ENCODE results near the gene MRM2. TPM values are rescaled to one million over a fixed set of nuclear protein-coding genes. Genes with fewer than 3 reads are reported as not detected.

MRM2 gene
- total and polyA plus RNA-seq, 2 donors from 2014 or later: 25.6 TPM

DNA sequence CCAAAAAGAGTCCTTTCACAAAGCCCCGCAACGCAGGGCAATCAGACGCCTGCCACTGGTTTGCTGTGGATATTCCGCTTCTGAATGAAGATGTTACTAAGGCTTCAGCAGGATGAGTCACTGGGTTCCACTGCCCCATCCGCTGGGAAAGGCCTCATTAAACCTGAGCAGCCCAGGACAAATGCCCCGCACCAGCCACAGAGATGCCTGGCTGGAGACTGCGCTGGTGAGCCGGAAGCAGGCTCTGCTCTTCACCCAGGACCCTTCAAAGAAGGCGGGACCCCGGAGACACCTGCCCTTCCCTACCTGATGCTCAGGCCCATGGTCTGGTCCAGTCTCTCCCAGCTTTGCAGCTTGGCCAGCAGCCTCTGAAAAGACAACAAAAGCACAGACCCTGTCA, 29.1 kb downstream of the MRM2 start:
- TF ChIP-seq, protein P1, sequence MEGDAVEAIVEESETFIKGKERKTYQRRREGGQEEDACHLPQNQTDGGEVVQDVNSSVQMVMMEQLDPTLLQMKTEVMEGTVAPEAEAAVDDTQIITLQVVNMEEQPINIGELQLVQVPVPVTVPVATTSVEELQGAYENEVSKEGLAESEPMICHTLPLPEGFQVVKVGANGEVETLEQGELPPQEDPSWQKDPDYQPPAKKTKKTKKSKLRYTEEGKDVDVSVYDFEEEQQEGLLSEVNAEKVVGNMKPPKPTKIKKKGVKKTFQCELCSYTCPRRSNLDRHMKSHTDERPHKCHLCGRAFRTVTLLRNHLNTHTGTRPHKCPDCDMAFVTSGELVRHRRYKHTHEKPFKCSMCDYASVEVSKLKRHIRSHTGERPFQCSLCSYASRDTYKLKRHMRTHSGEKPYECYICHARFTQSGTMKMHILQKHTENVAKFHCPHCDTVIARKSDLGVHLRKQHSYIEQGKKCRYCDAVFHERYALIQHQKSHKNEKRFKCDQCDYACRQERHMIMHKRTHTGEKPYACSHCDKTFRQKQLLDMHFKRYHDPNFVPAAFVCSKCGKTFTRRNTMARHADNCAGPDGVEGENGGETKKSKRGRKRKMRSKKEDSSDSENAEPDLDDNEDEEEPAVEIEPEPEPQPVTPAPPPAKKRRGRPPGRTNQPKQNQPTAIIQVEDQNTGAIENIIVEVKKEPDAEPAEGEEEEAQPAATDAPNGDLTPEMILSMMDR (IDR thresholded peaks at IDR 0.05; ENCODE audit: borderline replicate concordance, extremely low read depth, insufficient read depth): no peak
- H3K4me1 ChIP-seq (ENCODE audit: control insufficient read depth in 2 of 3, insufficient read depth in 2 of 3, low read depth in 1 of 3, low read length in 3 of 3): no peaks in the 10 kb centered on the region
- H3K27ac ChIP-seq (ENCODE audit: low read depth in 2 of 2, low read length in 2 of 2): no peak overlapping the region
- no peak overlapping the region for H3K9ac ChIP-seq (ENCODE audit: low read length in 3 of 3)
- H3K9me3 ChIP-seq (ENCODE audit: control insufficient read depth in 2 of 3, insufficient read depth in 1 of 3, low read length in 3 of 3): no peaks in the 10 kb centered on the region
- intact Hi-C loops (cut with DNase I): no loop called here
- DNase-seq: peak in 1 of 5 donors; percentile 43
- H3K27me3 ChIP-seq (ENCODE audit: control insufficient read depth, insufficient read depth, low read length): no peaks in the 10 kb centered on the region
- peaks cover 4 to 25% (median 15%) of the 10 kb centered on the region in 3 donors for H3K36me3 ChIP-seq (ENCODE audit: control insufficient read depth in 2 of 3, insufficient read depth in 3 of 3, low read length in 3 of 3)
- no peak for FAIRE-seq
- no peak overlapping the region for H3K4me3 ChIP-seq (ENCODE audit: low read length in 3 of 3)

DNA sequence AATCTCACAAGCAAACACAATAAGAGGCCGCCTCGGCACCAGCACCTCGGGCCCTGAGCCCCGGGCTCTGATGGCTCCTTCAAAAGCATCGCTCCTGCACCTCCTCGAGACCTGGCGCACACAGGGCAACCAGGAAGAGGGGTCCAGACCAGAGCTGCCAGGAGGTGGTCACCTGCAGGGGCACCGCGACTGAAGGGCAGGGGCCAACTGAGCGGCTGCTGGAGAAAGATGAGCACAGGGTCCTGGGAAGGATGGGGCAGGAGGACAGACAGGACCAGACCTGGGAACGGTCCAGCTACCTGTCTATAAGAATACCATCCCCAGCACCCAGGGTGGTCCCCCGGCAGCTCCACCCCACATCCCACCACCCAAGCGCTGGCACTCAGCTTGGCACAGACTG, 30.1 kb downstream of the MRM2 start:
- Histone ChIP-seq H3K9ac (ENCODE audit: low read length in 3 of 3) (no peak overlapping the region), H3K4me1 (ENCODE audit: control insufficient read depth in 2 of 3, insufficient read depth in 2 of 3, low read depth in 1 of 3, low read length in 3 of 3) (no peaks in the 10 kb centered on the region), H3K4me3 (ENCODE audit: low read length in 3 of 3) (no peak overlapping the region), H3K27ac (ENCODE audit: low read depth in 2 of 2, low read length in 2 of 2) (no peak overlapping the region), H3K9me3 (ENCODE audit: control insufficient read depth in 2 of 3, insufficient read depth in 1 of 3, low read length in 3 of 3) (no peaks in the 10 kb centered on the region), H3K27me3 (ENCODE audit: control insufficient read depth, insufficient read depth, low read length) (no peaks in the 10 kb centered on the region), H3K36me3 (ENCODE audit: control insufficient read depth in 2 of 3, insufficient read depth in 3 of 3, low read length in 3 of 3) (peaks cover 4 to 29% (median 15%) of the 10 kb centered on the region in 3 donors)
- intact Hi-C loops (cut with DNase I): no loop called here
- FAIRE-seq: no peak
- DNase-seq: peak in 1 of 5 donors; percentile 59
- TF ChIP-seq, protein P1 (IDR thresholded peaks at IDR 0.05; ENCODE audit: borderline replicate concordance, extremely low read depth, insufficient read depth): no peak

DNA sequence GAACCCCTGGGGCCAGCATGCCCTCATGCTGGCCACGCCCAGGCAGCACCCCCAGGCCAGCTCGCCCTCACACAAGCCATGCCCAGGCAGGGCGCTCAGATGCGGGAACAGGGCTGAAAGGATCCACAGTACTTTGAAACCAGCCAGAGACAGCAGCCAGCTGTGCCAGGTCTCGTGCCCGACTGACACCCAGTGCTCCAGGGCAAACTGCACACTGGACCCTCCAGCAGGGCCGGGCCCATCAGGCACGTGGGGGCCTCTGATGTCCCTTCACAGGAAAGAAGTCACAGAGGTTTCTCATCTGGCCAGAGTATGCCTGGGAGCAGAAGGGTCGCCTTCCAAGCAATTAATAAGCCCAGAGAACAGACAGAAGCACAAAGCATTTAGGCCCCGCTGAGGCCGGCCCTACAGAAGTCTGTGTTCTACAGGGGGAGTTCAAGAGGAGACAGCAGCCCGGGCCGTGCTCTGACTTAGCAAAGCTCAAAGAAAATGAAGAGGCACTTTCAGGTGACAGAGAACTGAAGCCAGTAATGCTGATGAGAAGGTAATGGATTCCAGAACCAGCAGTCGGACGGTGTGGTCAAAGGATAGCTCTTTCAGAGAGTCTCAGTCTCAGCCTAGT, 30.6 kb downstream of the MRM2 start:
- Histone ChIP-seq H3K9me3 (ENCODE audit: control insufficient read depth in 2 of 3, insufficient read depth in 1 of 3, low read length in 3 of 3) (no peaks in the 10 kb centered on the region), H3K9ac (ENCODE audit: low read length in 3 of 3) (no peak overlapping the region), H3K27ac (ENCODE audit: low read depth in 2 of 2, low read length in 2 of 2) (no peak overlapping the region), H3K4me3 (ENCODE audit: low read length in 3 of 3) (no peak overlapping the region), H3K36me3 (ENCODE audit: control insufficient read depth in 2 of 3, insufficient read depth in 3 of 3, low read length in 3 of 3) (peaks cover 4 to 26% (median 15%) of the 10 kb centered on the region in 3 donors), H3K27me3 (ENCODE audit: control insufficient read depth, insufficient read depth, low read length) (no peaks in the 10 kb centered on the region), H3K4me1 (ENCODE audit: control insufficient read depth in 2 of 3, insufficient read depth in 2 of 3, low read depth in 1 of 3, low read length in 3 of 3) (no peaks in the 10 kb centered on the region)
- TF ChIP-seq, protein P1 (IDR thresholded peaks at IDR 0.05; ENCODE audit: borderline replicate concordance, extremely low read depth, insufficient read depth): no peak
- intact Hi-C loops (cut with DNase I): no loop called here
- FAIRE-seq (no peak), DNase-seq (peak in 1 of 5 donors; percentile 52)
